Lung (tissue), 12 donors: ENCODE results near the gene C1orf35. TPM values are rescaled to one million over a fixed set of nuclear protein-coding genes. Genes with fewer than 3 reads are reported as not detected.

Experiments
- ATAC-seq: fragments of 200-7000 bp; cut with Tn5 transposase; one replicate; pipeline ENCODE4 v1.9.1; 2020; ENCODE audit warnings: moderate number of reproducible peaks; ENCODE audit not compliant: insufficient read depth, low FRiP score
- DNase-seq, 3 donors: peaks; one replicate each; pipeline ENCODE4 v3.0.0-alpha.2; 2013 to 2017
- H3K27ac ChIP-seq, 2 donors: one replicate each; pipeline ENCODE4 v1.5.1; 2013; ENCODE audit warnings: mild to moderate bottlenecking in 2 of 2, moderate library complexity in 2 of 2, control low read depth in 1 of 2, inconsistent platforms in 1 of 2, low read depth in 1 of 2, low read length in 1 of 2
- H3K27me3 ChIP-seq, 3 donors: one replicate each; pipeline ENCODE4 v1.5.1; 2013; ENCODE audit warnings: low read length in 2 of 3; ENCODE audit not compliant: control insufficient read depth in 3 of 3, insufficient read depth in 3 of 3
- H3K36me3 ChIP-seq, 4 donors: one replicate each; pipeline ENCODE4 v1.5.1; 2013; ENCODE audit warnings: low read length in 4 of 4, mild to moderate bottlenecking in 1 of 4, moderate library complexity in 1 of 4; ENCODE audit not compliant: control insufficient read depth in 4 of 4, insufficient read depth in 4 of 4
- H3K4me1 ChIP-seq, 5 donors: one replicate each; pipeline ENCODE4 v1.5.1; 2013; ENCODE audit warnings: low read length in 5 of 5, mild to moderate bottlenecking in 2 of 5, moderate library complexity in 1 of 5; ENCODE audit not compliant: control insufficient read depth in 5 of 5, insufficient read depth in 5 of 5
- H3K4me3 ChIP-seq: one replicate; pipeline ENCODE4 v1.5.1; 2013; ENCODE audit warnings: mild to moderate bottlenecking, control low read depth, moderate library complexity
- H3K9ac ChIP-seq, 2 donors: one replicate each; pipeline ENCODE4 v1.5.1; 2013; ENCODE audit warnings: low read length in 2 of 2, control low read depth in 1 of 2; ENCODE audit not compliant: insufficient read depth in 1 of 2
- H3K9me3 ChIP-seq, 4 donors: one replicate each; pipeline ENCODE4 v1.5.1; 2013; ENCODE audit warnings: low read length in 3 of 4, mild to moderate bottlenecking in 1 of 4, moderate library complexity in 1 of 4; ENCODE audit not compliant: control insufficient read depth in 4 of 4, insufficient read depth in 3 of 4
- WGBS, 2 donors: extraction: QIAGEN DNeasy Blood & Tissue Kit; methylation state at CpG; one replicate each; pipeline ENCODE4 v1.1.7; 2013; 5-methylcytosine and 5-hydroxymethylcytosine counted together
- polyA plus RNA-seq, 2 donors: library from polyadenylated mRNA; stranded (reverse); fragments of 200-250 nt; gene quantifications; one replicate each; pipeline ENCODE4 v1.2.1, GENCODE V29; 2013
- total RNA-seq, 2 donors: library from RNA; depleted of rRNA in 1 of 2; stranded (reverse); fragments of >200 nt in 1 of 2; gene quantifications; one replicate each; pipeline ENCODE4 v1.2.1, GENCODE V29; 2014 to 2021
- TF ChIP-seq, protein P1 (sequence below): IDR thresholded peaks from 2 replicates; pipeline ENCODE4 v1.5.1; 2012; ENCODE audit warnings: mild to moderate bottlenecking; ENCODE audit errors: control extremely low read depth, extremely low read depth
- donor health status: control.
- donor health status: control.
- donor health status: Bipolar disorder and iron deficiency.
- donor health status: healthy.
- donor health status: DM: yes; HTN: yes; CAD: no.

The C1orf35 gene
- total and polyA plus RNA-seq, 4 donors = 9.1 to 19.9 (median 15.0) TPM

- DNase-seq = no peak
- 91 to 96% methylated on average over 13 of the region's 13 CpGs for WGBS, 2 donors
These were observed 8.6 kb downstream of the C1orf35 start for GRCh38 chr1:228094432-228095016.

DNA sequence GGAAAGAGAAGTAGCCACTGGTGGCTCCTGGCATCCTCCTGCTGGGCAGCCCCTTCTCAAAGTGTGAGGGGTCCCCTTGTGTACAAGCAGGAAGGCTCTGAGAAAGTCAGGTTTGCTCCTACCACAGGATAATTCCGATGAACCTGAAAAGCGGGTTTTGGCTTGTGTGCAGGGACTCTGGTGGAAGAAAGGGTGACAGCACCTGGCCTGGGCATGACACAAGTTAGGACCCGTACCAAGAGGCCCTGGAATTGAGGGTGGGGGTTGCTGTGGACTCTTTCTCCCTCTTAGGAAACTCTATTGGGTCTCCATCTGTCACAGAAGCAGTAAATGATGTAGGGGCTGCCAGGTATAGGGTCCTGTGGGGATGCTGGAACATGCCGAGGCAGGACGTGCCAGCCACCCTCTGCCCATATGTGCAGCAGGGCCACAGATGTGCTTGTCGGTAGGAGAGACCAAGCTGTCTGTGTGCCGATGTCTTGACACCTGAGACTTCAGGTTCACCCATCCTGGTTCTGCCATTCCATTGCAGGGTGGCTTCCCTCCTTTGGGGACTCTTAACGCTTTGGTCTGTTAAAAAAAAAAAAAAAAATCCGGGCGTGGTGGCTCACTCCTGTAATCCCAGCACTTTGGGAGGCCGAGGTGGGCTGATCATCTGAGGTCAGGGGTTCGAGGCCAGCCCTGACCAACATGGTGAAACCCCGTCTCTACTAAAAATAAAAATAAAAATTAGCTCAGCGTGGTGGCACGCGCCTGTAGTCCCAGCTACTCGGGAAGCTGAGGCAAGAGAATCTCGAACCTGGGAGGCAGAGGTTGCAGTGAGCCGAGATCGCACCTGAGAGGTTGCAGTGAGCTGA lies 9.8 kb downstream of the C1orf35 start:
- TF ChIP-seq, protein P1, sequence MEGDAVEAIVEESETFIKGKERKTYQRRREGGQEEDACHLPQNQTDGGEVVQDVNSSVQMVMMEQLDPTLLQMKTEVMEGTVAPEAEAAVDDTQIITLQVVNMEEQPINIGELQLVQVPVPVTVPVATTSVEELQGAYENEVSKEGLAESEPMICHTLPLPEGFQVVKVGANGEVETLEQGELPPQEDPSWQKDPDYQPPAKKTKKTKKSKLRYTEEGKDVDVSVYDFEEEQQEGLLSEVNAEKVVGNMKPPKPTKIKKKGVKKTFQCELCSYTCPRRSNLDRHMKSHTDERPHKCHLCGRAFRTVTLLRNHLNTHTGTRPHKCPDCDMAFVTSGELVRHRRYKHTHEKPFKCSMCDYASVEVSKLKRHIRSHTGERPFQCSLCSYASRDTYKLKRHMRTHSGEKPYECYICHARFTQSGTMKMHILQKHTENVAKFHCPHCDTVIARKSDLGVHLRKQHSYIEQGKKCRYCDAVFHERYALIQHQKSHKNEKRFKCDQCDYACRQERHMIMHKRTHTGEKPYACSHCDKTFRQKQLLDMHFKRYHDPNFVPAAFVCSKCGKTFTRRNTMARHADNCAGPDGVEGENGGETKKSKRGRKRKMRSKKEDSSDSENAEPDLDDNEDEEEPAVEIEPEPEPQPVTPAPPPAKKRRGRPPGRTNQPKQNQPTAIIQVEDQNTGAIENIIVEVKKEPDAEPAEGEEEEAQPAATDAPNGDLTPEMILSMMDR = no peak

More at GRCh38 chr1:228094432-228095016, 8.6 kb downstream of the C1orf35 start:
- H3K4me3 ChIP-seq = no peak overlapping the region
- no peak overlapping the region for H3K27ac ChIP-seq
- H3K36me3 ChIP-seq = peaks cover 7 to 44% (median 34%) of the 10 kb centered on the region in 4 donors
- H3K9ac ChIP-seq = no peak overlapping the region
- no peak for ATAC-seq
- H3K27me3 ChIP-seq = no peaks in the 10 kb centered on the region
- H3K4me1 ChIP-seq = peaks cover 0 to 36% (median 6%) of the 10 kb centered on the region in 5 donors
- TF ChIP-seq, protein P1 = no peak
- peaks cover 0 to 13% (median 4%) of the 10 kb centered on the region in 4 donors for H3K9me3 ChIP-seq

DNA sequence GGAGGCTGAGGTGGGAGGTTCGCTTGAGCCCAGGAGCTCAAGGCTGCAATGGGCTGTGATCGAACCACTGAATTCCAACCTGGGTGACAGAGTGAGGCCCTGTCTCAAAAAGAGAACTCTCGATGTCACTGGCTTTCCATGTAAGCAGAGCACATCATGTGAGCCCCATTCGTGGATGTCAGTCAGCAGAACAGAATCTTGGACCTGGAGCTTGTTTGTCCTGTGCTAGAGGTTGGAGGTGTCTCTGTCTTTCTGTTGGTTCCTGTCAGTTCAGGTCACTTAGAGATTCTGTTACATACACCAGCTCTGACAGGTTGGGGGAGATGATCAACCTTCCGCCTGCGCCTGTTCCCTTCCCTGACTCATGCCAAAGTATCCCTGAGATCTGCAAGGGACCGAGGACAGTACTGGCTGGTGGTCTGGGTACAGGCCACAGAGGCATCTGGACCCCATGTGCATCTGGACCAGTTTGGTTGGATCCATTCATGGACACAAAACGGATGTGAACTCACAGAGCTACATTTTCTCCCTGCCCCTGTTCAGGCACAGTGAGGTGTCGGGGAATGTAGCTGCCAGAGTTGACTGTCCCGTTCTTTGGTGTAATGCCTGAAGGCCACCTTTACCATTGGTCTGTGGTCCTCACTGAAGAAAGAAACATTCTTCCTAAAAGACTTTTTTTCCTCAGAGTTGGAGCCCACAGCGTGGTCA lies 10.6 kb downstream of the C1orf35 start:
- Histone ChIP-seq H3K9ac (no peak overlapping the region), H3K9me3 (peaks cover 0 to 13% (median 4%) of the 10 kb centered on the region in 4 donors), H3K27me3 (no peaks in the 10 kb centered on the region), H3K36me3 (peaks cover 0 to 36% (median 22%) of the 10 kb centered on the region in 4 donors), H3K27ac (no peak overlapping the region), H3K4me3 (no peak overlapping the region), H3K4me1 (peaks cover 2 to 52% (median 19%) of the 10 kb centered on the region in 5 donors)
- 86 to 92% methylated on average over 11 of the region's 11 CpGs for WGBS, 2 donors
- TF ChIP-seq, protein P1 = no peak
- no peak for DNase-seq
- ATAC-seq = no peak

More for the DNA sequence above, 9.8 kb downstream of the C1orf35 start:
- ATAC-seq (no peak), DNase-seq (peak in 1 of 3 donors; percentile 15)
- no peak overlapping the region for H3K4me3 ChIP-seq
- 93 to 95% methylated on average over 20 of the region's 20 CpGs for WGBS, 2 donors
- peaks cover 0 to 47% (median 13%) of the 10 kb centered on the region in 5 donors for H3K4me1 ChIP-seq
- no peaks in the 10 kb centered on the region for H3K27me3 ChIP-seq
- H3K27ac ChIP-seq = no peak overlapping the region
- peaks cover 0 to 13% (median 4%) of the 10 kb centered on the region in 4 donors for H3K9me3 ChIP-seq
- no peak overlapping the region for H3K9ac ChIP-seq
- peaks cover under 1 to 40% (median 27%) of the 10 kb centered on the region in 4 donors for H3K36me3 ChIP-seq
